GM12878 (cell line): ENCODE results near the gene PLEKHM3. TPM values are rescaled to one million over a fixed set of nuclear protein-coding genes. Genes with fewer than 3 reads are reported as not detected.

ENCODE experiments used
- CTCF ChIP-seq, 3 experiments: IDR thresholded peaks in 2 of 3; conservative IDR thresholded peaks in 1 of 3; 2 replicates each; pipeline ENCODE4 v1.5.1; 2011; ENCODE audit warnings: low read depth in 3 of 3, low read length in 3 of 3, mild to moderate bottlenecking in 3 of 3, control low read depth in 2 of 3, moderate library complexity in 2 of 3, inconsistent platforms in 1 of 3, mixed read lengths in 1 of 3; ENCODE audit not compliant: control insufficient read depth in 2 of 3, insufficient read depth in 1 of 3; ENCODE audit errors: extremely low read depth in 1 of 3
- YY1 ChIP-seq: IDR thresholded peaks from 2 replicates; pipeline ENCODE4 v1.6.1; 2011; ENCODE audit warnings: low read depth, mild to moderate bottlenecking, low read length
- ZBTB40 ChIP-seq: fragments of 450-650 bp; IDR thresholded peaks from 2 replicates; pipeline ENCODE4 v1.6.1; 2016; ENCODE audit warnings: mild to moderate bottlenecking, moderate library complexity, borderline replicate concordance
- polyA plus RNA-seq, 11 experiments: library from polyadenylated mRNA; depleted of rRNA in 4 of 11; unstranded in 6 of 11; stranded (reverse) in 5 of 11; fragments of >200 nt; fragmentation: Nextera tagmentation in 4 of 11; fragmentation: Illumina TruSeq in 1 of 11; extraction: Ambion mirVana in 4 of 11; extraction: Trizol in 1 of 11; gene quantifications; 1 replicate in 1 of 11; 2 replicates in 10 of 11; pipeline versions ENCODE4 v1.2.1 to v1.2.3, GENCODE V29; 2011 to 2016; ENCODE audit warnings: inconsistent platforms in 2 of 11, missing spikeins in 2 of 11, low read depth in 1 of 11
- total RNA-seq, 4 experiments: library from RNA; depleted of rRNA in 3 of 4; stranded (reverse); fragments of >200 nt in 3 of 4; fragmentation: Illumina TruSeq in 1 of 4; extraction: Trizol in 1 of 4; gene quantifications; 2 replicates each; pipeline versions ENCODE4 v1.2.1 to v1.2.3, GENCODE V29; 2013 to 2021
- TF ChIP-seq, protein P1 (sequence below): fragments of 150-350 bp; IDR thresholded peaks from 2 replicates; pipeline ENCODE4 v1.6.1; 2016; ENCODE audit warnings: low read depth, low read length

PLEKHM3 gene
- total and polyA plus RNA-seq, 10 of the 15 experiments (the other 5 are each of a cell fraction or from before 2014, with no cell fraction given): 1.4 to 5.6 (median 3.0) TPM

DNA sequence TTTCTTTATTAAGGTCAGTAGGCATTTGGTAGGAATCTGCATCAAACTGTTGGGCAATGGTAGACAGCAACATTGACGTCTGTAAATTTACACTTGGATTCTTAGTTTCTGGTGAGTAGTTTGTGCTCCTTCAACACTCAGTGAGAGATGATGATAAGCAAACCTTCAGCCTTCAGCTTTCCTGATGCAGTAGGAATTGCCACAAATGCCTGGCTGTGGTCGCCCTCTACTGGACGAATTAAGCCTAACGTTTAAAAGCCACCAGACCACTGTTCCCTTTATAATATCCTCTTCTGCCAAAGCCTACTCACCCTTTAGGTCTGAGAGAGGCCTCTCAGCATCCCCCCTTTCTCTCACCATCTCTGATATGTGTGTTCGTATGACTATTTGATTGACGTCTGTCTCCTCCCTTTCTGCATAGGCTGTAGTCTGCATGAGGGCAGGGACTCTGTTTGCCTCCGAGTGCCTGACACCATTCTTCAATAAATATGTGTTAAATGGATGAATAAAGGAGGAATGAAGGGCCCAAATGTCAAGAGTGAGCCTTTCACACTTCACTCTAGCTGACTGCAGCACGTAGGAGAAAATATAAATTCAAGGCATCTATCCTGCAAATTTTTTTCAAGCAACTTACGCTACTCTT lies 47.0 kb upstream of the PLEKHM3 start (continued):
- TF ChIP-seq ZBTB40 (no peak), YY1 (0 out of 2 replicates have a peak, but pooled peaks have one; percentile 10), CTCF (IDR thresholded peaks at IDR 0.05 in 2 of 3, conservative IDR thresholded peaks at IDR 0.05 in 1 of 3; ENCODE audit: control insufficient read depth in 2 of 3, extremely low read depth in 1 of 3, insufficient read depth in 1 of 3, low read depth in 3 of 3, low read length in 3 of 3) (peak; percentile 79 to 83 (median 80))
- TF ChIP-seq, protein P1, sequence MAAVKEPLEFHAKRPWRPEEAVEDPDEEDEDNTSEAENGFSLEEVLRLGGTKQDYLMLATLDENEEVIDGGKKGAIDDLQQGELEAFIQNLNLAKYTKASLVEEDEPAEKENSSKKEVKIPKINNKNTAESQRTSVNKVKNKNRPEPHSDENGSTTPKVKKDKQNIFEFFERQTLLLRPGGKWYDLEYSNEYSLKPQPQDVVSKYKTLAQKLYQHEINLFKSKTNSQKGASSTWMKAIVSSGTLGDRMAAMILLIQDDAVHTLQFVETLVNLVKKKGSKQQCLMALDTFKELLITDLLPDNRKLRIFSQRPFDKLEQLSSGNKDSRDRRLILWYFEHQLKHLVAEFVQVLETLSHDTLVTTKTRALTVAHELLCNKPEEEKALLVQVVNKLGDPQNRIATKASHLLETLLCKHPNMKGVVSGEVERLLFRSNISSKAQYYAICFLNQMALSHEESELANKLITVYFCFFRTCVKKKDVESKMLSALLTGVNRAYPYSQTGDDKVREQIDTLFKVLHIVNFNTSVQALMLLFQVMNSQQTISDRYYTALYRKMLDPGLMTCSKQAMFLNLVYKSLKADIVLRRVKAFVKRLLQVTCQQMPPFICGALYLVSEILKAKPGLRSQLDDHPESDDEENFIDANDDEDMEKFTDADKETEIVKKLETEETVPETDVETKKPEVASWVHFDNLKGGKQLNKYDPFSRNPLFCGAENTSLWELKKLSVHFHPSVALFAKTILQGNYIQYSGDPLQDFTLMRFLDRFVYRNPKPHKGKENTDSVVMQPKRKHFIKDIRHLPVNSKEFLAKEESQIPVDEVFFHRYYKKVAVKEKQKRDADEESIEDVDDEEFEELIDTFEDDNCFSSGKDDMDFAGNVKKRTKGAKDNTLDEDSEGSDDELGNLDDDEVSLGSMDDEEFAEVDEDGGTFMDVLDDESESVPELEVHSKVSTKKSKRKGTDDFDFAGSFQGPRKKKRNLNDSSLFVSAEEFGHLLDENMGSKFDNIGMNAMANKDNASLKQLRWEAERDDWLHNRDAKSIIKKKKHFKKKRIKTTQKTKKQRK: no peak
